Adrenal gland (tissue), 12 donors: Measurements from ENCODE around the gene RETREG2. TPM values are rescaled to one million over a fixed set of nuclear protein-coding genes. Genes with fewer than 3 reads are reported as not detected.

Source experiments
- DNase-seq, 7 donors: peaks; one replicate each; pipeline ENCODE4 v3.0.0-alpha.2; 2019 to 2020
- H3K27ac ChIP-seq, 5 donors: fragments of 200-600 bp; sonication (generic) in 4 of 5; 1 replicate in 3 of 5; 2 replicates in 2 of 5; pipeline versions ENCODE4 v1.5.1 to v1.8.0; 2016 to 2020; ENCODE audit warnings: mild to moderate bottlenecking in 1 of 5
- H3K27me3 ChIP-seq: fragments of 200-600 bp; 2 replicates; pipeline ENCODE4 v1.8.0; 2021
- H3K36me3 ChIP-seq, 2 donors: fragments of 200-600 bp; replicated peaks in 1 of 2; 1 replicate in 1 of 2; 2 replicates in 1 of 2; pipeline versions ENCODE4 v1.5.1 to v1.8.0; 2018 to 2022
- H3K4me1 ChIP-seq, 2 donors: fragments of 200-600 bp; replicated peaks in 1 of 2; 1 replicate in 1 of 2; 2 replicates in 1 of 2; pipeline versions ENCODE4 v1.5.1 to v1.8.0; 2018 to 2021
- H3K4me3 ChIP-seq, 4 donors: fragments of 200-600 bp; sonication (generic) in 3 of 4; one replicate each; pipeline ENCODE4 v1.5.1; 2016 to 2018
- H3K9me3 ChIP-seq, 3 donors: fragments of 200-600 bp; sonication (generic) in 1 of 3; replicated peaks in 1 of 3; 1 replicate in 2 of 3; 2 replicates in 1 of 3; pipeline versions ENCODE4 v1.5.1 to v1.8.0; 2016 to 2021
- POLR2A ChIP-seq, 2 donors: fragments of 450-650 bp; IDR thresholded peaks; one replicate each; pipeline ENCODE4 v1.6.1; 2017; ENCODE audit warnings: antibody characterized with exemption in 2 of 2, mild to moderate bottlenecking in 2 of 2, moderate library complexity in 1 of 2
- WGBS, 4 donors: extraction: QIAGEN DNeasy Blood & Tissue Kit in 2 of 4; methylation state at CpG; one replicate each; pipeline versions ENCODE4 v1.1.5 to v1.1.7; 2013 to 2017; 5-methylcytosine and 5-hydroxymethylcytosine counted together
- intact Hi-C, 2 donors: fragments of 100-400 bp; cut with DNase I; formaldehyde crosslinking; loops; one replicate each; pipeline versions ENCODE4 v1.14.1 to v1.15.0; 2022 to 2023
- polyA plus RNA-seq, 3 donors: library from polyadenylated mRNA; stranded (reverse); fragments of 200-250 nt in 2 of 3; fragments of 350-450 nt in 1 of 3; fragmentation: Illumina TruSeq in 1 of 3; extraction: RNeasy Lipid Tissue Mini Kit (QIAGEN cat#74804) in 1 of 3; gene quantifications; one replicate each; pipeline ENCODE4 v1.2.3, GENCODE V29; 2013 to 2014
- total RNA-seq, 9 donors: library from RNA; depleted of rRNA in 4 of 9; stranded (reverse); fragments of >200 nt in 4 of 9; fragments of 120-200 nt in 1 of 9; fragmentation: NEBNext Ultra II Directional in 1 of 9; extraction: Animal tissue kit (Norgen Biotek cat#: 25700) in 1 of 9; gene quantifications; one replicate each; pipeline versions ENCODE4 v1.1.0 to v1.2.4, GENCODE V29; 2013 to 2023
- TF ChIP-seq, protein P1 (sequence below), 6 experiments: fragments of 450-650 bp in 4 of 6; fragments of 200-600 bp in 2 of 6; sonication (generic) in 1 of 6; IDR thresholded peaks; 1 replicate in 5 of 6; 2 replicates in 1 of 6; pipeline versions ENCODE4 v1.5.1 to v1.8.0; 2016 to 2021; ENCODE audit warnings: antibody characterized with exemption in 6 of 6, mild to moderate bottlenecking in 2 of 6, moderate library complexity in 1 of 6
- donor health status: healthy with polysubstance abuse.
- donor health status: Bipolar disorder and iron deficiency.
- donor health status: DM: yes; HTN: yes; CAD: no.
- donor health status: DM: no; HTN: no; CAD: no.
- donor health status: DM: no; HTN: no; CAD: no.
- donor health status: DM: yes; HTN: yes; CAD: no.

The RETREG2 gene
- total and polyA plus RNA-seq, 12 donors: 30.1 to 159 (median 83.8) TPM

DNA sequence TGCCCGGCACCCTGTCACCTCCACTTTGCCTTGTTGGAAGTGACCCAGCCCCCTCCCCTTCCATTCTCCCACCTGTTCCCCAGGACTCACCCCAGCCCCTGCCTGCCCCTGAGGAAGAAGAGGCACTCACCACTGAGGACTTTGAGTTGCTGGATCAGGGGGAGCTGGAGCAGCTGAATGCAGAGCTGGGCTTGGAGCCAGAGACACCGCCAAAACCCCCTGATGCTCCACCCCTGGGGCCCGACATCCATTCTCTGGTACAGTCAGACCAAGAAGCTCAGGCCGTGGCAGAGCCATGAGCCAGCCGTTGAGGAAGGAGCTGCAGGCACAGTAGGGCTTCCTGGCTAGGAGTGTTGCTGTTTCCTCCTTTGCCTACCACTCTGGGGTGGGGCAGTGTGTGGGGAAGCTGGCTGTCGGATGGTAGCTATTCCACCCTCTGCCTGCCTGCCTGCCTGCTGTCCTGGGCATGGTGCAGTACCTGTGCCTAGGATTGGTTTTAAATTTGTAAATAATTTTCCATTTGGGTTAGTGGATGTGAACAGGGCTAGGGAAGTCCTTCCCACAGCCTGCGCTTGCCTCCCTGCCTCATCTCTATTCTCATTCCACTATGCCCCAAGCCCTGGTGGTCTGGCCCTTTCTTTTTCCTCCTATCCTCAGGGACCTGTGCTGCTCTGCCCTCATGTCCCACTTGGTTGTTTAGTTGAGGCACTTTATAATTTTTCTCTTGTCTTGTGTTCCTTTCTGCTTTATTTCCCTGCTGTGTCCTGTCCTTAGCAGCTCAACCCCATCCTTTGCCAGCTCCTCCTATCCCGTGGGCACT is 4.5 kb downstream of the RETREG2 start:
- Histone ChIP-seq H3K9me3 (no peaks in the 10 kb centered on the region), H3K27ac (no peak overlapping the region), H3K36me3 (peaks cover 0 to 55% of the 10 kb centered on the region in 2 donors), H3K27me3 (no peaks in the 10 kb centered on the region), H3K4me3 (no peak overlapping the region), H3K4me1 (peaks cover 7 to 10% of the 10 kb centered on the region in 2 donors)
- DNase-seq: peak in 1 of 7 donors; percentile 18
- 73 to 81% (median 75%) methylated on average over 5 to 8 of the region's 8 CpGs for WGBS, 4 donors
- intact Hi-C loops: no loop called here
- no peak for TF ChIP-seq POLR2A (IDR thresholded peaks at IDR 0.05)
- TF ChIP-seq, protein P1, sequence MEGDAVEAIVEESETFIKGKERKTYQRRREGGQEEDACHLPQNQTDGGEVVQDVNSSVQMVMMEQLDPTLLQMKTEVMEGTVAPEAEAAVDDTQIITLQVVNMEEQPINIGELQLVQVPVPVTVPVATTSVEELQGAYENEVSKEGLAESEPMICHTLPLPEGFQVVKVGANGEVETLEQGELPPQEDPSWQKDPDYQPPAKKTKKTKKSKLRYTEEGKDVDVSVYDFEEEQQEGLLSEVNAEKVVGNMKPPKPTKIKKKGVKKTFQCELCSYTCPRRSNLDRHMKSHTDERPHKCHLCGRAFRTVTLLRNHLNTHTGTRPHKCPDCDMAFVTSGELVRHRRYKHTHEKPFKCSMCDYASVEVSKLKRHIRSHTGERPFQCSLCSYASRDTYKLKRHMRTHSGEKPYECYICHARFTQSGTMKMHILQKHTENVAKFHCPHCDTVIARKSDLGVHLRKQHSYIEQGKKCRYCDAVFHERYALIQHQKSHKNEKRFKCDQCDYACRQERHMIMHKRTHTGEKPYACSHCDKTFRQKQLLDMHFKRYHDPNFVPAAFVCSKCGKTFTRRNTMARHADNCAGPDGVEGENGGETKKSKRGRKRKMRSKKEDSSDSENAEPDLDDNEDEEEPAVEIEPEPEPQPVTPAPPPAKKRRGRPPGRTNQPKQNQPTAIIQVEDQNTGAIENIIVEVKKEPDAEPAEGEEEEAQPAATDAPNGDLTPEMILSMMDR (IDR thresholded peaks at IDR 0.05): no peak

DNA sequence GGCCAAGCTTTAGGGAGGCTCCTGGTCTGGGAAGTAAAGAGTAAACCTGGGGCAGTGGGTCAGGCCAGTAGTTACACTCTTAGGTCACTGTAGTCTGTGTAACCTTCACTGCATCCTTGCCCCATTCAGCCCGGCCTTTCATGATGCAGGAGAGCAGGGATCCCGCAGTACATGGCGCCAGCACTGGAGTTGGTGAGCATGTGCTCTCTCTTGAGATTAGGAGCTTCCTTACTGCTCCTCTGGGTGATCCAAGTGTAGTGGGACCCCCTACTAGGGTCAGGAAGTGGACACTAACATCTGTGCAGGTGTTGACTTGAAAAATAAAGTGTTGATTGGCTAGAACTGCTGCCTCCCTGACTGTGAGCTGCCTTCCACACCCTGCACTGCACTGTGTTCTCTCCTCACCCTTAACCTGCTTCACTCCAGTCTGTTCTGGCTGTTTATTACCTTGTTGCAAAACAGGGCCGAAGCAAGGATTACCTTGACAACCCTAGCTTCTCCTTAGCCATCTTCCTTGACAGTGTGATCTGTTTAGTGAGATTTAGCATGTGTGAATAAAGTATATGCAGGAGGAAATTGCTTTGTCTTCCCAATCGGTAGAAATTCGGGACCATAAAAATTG is 5.2 kb downstream of the RETREG2 start:
- DNase-seq: no peak
- intact Hi-C loops: no loop called here
- Histone ChIP-seq H3K36me3 (peaks cover 0 to 55% of the 10 kb centered on the region in 2 donors), H3K9me3 (no peaks in the 10 kb centered on the region), H3K27ac (no peak overlapping the region), H3K4me1 (peaks cover 6 to 10% of the 10 kb centered on the region in 2 donors), H3K4me3 (no peak overlapping the region), H3K27me3 (no peaks in the 10 kb centered on the region)
- TF ChIP-seq POLR2A (IDR thresholded peaks at IDR 0.05): no peak
- 84 to 87% (median 86%) methylated on average over 5 to 6 of the region's 6 CpGs for WGBS, 4 donors

DNA sequence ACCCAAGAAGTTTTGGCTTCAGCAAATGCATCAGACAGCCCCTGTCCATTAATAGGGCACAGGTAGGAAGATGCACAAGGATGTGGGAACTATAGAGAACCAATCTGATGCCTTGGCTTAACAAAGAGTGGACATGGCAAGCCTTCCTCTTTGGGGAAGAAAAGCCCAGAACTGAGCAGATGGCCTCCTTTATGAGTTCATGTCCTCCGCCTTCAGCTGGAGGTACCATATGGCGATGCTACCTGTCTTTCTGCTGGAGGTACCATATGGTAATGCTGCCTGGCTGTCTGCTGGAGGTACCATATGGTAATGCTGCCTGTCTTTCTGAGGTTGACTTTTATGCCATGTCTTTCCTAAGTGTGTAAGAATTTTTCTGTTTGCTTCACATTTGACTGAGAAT is 6.0 kb downstream of the RETREG2 start:
- DNase-seq: peak in 1 of 7 donors; percentile 3
- no peaks in the 10 kb centered on the region for H3K9me3 ChIP-seq
- H3K27me3 ChIP-seq: no peaks in the 10 kb centered on the region
- H3K4me3 ChIP-seq: no peak overlapping the region
- WGBS, 4 donors: 93 to 100% (median 99%) methylated on average over 2 of the region's 2 CpGs
- intact Hi-C loops: no loop called here
- no peak overlapping the region for H3K27ac ChIP-seq
- H3K36me3 ChIP-seq: peaks cover 0 to 55% of the 10 kb centered on the region in 2 donors
- H3K4me1 ChIP-seq: peaks cover under 1 to 6% of the 10 kb centered on the region in 2 donors
- no peak for TF ChIP-seq POLR2A (IDR thresholded peaks at IDR 0.05)
- TF ChIP-seq, protein P1 (IDR thresholded peaks at IDR 0.05): no peak

DNA sequence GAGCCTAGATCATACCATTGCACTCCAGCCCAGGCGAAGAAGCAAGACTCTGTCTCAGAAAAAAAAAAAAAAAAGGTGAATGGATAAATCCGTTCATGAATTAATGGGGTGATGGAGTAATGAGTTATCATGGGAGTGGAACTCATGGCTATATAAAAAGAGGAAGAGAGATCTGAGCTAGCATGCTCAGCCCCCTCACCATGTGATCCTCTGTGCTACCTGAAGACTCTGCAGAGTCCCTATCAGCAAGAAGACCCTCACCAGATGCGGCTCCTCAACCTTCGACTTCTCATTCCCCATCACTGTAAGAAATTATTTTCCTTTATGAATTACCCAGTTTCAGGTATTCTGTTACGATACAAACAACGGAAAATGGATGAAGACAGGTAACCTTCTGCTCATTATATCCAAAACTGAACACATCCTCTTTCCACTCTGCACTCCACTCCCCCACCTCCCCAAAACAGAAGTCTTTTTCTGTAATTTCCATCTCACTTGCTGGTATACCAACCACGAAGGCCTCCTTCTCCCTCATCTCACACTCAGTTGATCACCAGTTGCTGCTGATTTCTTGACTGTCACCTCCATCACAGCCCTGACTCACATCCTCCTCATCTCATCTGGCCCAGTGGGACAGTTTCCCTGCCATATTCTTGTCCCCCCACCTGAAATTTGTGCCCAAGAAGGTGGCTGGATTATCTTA is 8.8 kb downstream of the RETREG2 start:
- DNase-seq: peak in 1 of 7 donors; percentile 15
- TF ChIP-seq, protein P1 (IDR thresholded peaks at IDR 0.05): no peak
- no peak for TF ChIP-seq POLR2A (IDR thresholded peaks at IDR 0.05)
- H3K27ac ChIP-seq: no peak overlapping the region
- no peaks in the 10 kb centered on the region for H3K27me3 ChIP-seq
- no peaks in the 10 kb centered on the region for H3K9me3 ChIP-seq
- WGBS, 4 donors: 84 to 90% (median 87%) methylated on average over 7 of the region's 7 CpGs
- no peak overlapping the region for H3K4me3 ChIP-seq
- peaks cover 0 to 35% of the 10 kb centered on the region in 2 donors for H3K36me3 ChIP-seq
- no peaks in the 10 kb centered on the region for H3K4me1 ChIP-seq
- intact Hi-C loops: no loop called here
